Measurements from ENCODE around the gene CRNN. TPM values are rescaled to one million over a fixed set of nuclear protein-coding genes. Genes with fewer than 3 reads are reported as not detected.

The CRNN gene
- total RNA-seq, 6 donors from 2014 or later: not detected

DNA sequence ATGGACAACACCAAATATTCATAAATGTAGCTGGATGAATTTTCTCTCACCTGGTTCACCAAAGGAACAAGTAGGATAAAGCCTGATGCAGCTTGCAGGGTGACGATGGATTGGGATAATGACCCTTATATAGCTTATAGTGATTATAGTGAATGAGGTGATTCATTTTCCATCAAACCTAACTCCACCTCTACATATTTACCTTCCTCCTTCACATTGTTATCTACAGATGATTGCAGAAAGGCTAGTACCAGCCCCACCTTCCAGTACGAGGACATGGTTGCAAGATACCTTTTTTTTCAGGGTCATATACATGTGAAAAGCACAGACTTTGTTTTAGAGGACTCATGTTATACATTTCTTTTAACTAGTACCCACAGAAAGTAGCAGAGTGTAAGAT lies 54.2 kb downstream of the CRNN start, which contains the start of gene FLG2:
FLG2 (minus strand) TSS at position 101 of the 400 bp plus-strand sequence. CDS start 1,122 bp downstream, outside the sequence.
- Histone ChIP-seq H3K36me3 (no peaks in the 10 kb centered on the region), H3K27ac (no peak within 1 kb of the TSS), H3K9me3 (no peaks in the 10 kb centered on the region), H3K4me1 (no peaks in the 10 kb centered on the region), H3K4me3 (no peak within 1 kb of the TSS), H3K27me3 (no peaks in the 10 kb centered on the region)
- 62 to 77% methylated on average over 2 of the region's 2 CpGs for WGBS, 2 donors
- no peak for ATAC-seq (ENCODE audit: low FRiP score in 2 of 2)
- TF ChIP-seq EP300 (IDR thresholded peaks at IDR 0.05) (no peak), POLR2A (IDR thresholded peaks at IDR 0.05) (no peak), POLR2AphosphoS5 (IDR thresholded peaks at IDR 0.05) (no peak)
- TF ChIP-seq, protein P1, sequence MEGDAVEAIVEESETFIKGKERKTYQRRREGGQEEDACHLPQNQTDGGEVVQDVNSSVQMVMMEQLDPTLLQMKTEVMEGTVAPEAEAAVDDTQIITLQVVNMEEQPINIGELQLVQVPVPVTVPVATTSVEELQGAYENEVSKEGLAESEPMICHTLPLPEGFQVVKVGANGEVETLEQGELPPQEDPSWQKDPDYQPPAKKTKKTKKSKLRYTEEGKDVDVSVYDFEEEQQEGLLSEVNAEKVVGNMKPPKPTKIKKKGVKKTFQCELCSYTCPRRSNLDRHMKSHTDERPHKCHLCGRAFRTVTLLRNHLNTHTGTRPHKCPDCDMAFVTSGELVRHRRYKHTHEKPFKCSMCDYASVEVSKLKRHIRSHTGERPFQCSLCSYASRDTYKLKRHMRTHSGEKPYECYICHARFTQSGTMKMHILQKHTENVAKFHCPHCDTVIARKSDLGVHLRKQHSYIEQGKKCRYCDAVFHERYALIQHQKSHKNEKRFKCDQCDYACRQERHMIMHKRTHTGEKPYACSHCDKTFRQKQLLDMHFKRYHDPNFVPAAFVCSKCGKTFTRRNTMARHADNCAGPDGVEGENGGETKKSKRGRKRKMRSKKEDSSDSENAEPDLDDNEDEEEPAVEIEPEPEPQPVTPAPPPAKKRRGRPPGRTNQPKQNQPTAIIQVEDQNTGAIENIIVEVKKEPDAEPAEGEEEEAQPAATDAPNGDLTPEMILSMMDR (IDR thresholded peaks at IDR 0.05): no peak
- no peak for DNase-seq

Small RNA genes lying within 50 kb of the gene (small RNA-seq; reads per million reads assigned to genes)
- gene HMGN3P1: 0 reads per million in 4 donors

Other genes starting within 250 kb of the CRNN start
- gene HRNR, start 190.1 kb downstream of the CRNN start, total RNA-seq: not detected
- gene FLG, start 89.0 kb downstream of the CRNN start, total RNA-seq: not detected
- not detected for gene FLG2, start 54.3 kb downstream of the CRNN start, total RNA-seq
- not detected for gene LCE5A, start 96.5 kb upstream of the CRNN start, total RNA-seq
- not detected for gene CRCT1, start 100.2 kb upstream of the CRNN start, total RNA-seq
- gene LCE3E, start 152.5 kb upstream of the CRNN start, total RNA-seq: not detected
- not detected for gene LCE3D, start 166.3 kb upstream of the CRNN start, total RNA-seq
- gene LCE3C, start 186.0 kb upstream of the CRNN start, total RNA-seq: not detected
- not detected for gene LCE3B, start 199.5 kb upstream of the CRNN start, total RNA-seq
- gene LCE3A, start 208.8 kb upstream of the CRNN start, total RNA-seq: not detected
- gene LCE2D, start 249.1 kb upstream of the CRNN start, total RNA-seq: not detected

Measured in upper lobe of left lung (tissue), 6 donors.